GM18873 (cell line): ENCODE data around the gene QSOX1.

Source experiments
- ATAC-seq: cut with Tn5 transposase; IDR thresholded peaks from one replicate; pipeline ENCODE4 v1.9.1; 2021; ENCODE audit warnings: mild to moderate bottlenecking, moderate library complexity, moderate number of reproducible peaks; ENCODE audit not compliant: unreplicated experiment, low FRiP score

Gene QSOX1

DNA sequence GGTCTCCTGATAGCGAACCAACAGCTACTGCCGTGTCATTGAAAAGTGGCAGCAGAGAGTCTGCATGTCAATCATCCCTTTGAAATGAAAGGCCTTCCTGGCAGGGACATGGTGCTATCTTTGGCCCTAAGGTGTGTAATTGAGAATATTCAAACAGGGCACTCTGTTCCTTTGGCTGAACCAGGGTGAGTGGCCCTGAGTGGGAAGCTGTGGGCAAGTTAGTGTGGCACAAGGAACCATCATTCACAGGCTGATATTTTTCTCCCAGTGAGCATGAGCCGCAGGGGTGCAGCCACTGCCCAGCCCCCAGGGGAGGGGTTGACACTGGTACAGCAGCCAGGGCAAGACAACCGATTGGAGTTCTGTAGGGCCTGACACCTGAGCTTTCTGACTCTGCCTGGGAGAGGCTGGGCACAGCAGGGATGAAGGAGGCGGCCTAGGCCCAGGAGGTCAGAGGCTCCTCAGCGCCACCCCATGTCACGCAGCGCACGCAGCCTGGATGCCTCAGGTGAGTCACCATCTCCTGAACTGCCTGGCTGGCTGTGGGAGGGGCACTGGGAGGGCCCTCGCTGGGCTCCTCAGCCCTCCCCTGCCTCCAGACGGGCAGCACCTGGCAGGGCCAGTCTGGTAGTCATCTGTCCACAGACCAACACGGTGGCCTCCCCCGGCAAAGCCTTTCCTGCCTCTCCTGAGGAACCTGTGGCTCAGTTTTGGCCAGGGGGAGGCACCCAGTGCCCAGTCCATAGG is 13.2 kb downstream of the QSOX1 start:
- ATAC-seq = no peak

DNA sequence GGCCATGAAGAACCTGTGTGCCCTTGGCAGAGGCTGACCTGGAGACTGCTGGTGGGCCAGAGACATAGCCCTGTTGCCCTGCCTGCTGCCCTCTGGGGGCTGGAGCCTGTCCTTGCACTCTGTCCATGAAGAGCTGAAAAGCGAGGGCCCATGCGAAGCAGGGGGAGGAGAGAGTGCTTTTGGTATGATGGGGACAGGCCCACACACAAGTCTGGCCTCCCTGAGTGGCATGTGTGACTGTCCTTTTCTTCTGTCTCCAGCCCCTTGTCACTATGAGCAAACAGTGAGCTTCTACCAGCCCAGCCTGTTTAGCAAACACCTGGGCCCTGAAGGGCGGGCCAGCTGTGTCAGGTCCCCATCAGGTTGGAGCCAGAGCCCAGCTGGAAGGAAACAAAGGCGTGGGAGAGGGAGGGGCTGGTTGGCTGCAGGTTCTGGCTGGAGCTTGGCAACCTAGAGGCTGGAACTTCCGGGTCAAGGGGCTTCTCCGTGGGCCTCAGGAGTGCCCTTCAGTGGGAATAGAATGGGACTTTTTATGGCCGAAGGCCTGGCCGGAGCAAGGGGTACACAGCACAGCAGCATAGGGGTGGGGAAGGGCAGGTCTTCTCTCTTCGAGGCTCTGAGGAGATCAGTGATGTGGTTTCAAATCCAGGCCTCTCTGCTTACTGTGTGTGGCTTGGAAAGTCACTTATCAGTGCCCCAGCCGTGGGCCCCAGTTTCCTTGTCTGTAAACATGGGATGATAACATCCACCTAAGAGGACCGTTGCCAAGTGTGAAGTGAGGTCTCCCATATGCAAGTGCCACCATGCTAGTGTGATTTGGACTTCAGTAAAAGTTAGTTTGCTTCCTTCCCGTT is 14.3 kb downstream of the QSOX1 start:
- ATAC-seq = no peak

DNA sequence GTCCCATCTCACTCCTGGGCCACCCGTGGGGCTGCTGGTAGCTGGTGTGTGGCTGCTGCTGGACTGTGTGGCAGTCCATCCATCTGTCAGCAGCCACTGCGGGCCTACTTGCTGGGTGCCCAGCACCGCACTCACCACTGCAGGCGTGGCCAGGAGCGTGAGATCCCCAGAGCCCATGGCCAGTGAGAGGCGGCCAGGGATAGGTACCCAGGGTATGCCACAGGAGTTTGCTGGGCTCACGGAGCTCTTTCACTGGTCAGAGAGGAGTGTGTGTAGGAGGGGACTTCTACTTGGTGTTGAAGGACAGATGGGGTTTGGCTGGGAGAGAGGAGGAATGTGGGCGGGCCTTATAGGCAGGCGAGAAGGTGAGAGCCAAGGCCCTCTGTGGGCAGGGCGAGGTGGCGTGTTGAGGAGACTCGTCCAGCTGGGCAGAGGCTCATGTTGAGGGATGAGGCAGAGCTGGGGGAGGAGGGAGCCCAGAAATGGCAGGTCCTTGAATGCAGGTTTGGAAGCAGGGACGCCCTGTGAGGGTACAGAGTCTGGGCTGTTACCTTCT is 15.0 kb downstream of the QSOX1 start:
- ATAC-seq = no peak

DNA sequence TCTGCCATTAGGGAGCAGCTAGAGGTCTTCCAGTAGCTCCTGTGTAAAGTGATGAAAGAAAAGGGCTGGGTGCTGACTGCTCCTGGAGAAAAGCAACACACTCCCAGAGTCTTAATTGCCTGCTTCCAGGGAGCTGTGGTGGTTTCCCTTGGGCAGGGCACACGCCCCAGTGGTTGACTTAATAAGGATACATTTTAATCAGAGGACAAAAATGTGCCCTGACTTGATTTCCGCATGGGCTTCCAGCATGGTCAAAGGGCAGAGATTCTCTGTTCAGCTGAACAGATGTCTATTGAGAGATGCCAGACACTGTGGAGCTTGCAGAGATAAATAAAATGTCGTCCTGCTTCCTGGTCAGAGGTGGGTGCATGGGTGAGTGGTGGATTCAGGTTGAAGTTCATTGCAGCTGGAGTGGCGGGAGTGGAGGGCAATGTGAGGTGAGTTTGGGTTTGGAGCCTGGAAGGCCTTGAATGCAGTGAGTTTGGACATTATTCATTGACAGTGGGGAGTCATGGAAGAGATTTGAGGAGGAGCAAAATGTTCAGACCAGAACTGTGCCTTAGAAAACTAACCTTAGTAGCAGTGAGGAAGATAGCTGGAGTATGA is 16.0 kb downstream of the QSOX1 start:
- no peak for ATAC-seq

DNA sequence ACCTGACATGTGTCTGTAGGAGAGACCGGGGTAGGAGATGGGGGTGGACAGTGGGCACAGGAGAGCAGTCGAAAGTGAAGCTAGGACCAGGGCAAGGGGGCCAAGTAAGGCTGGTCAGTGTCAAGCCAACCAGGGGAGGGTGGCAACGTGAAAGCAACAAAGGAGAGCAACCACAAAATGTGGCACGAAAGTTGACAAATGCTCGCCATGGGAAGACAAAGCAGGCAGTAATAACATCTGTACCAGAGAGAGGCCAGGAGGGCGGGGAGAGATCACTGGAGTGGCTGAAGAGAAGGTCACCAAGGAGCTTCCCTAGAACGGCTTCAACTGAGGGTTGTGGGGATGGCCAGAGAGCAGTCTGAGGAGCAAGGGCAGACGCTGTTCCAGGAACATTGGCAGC is 17.0 kb downstream of the QSOX1 start:
- no peak for ATAC-seq

DNA sequence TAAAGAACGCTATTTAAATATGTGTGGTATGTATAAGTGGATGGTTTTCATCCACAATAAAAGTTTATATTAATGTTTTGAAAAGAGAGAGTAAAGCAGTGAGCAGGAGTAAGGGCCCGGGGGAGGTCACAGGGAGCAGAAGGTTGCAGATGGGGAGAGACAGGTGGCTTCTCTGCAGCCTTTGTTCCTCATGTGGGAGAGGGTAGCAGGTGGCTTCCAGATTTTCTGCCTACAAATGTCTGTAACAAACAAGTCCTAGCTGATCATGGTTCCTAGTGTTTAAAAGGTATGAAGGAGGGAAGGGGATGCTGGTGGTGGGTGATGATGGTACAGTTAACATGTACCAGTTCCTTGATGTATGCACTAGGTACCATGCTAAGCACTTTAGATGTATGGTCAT is 18.8 kb downstream of the QSOX1 start:
- ATAC-seq = no peak

DNA sequence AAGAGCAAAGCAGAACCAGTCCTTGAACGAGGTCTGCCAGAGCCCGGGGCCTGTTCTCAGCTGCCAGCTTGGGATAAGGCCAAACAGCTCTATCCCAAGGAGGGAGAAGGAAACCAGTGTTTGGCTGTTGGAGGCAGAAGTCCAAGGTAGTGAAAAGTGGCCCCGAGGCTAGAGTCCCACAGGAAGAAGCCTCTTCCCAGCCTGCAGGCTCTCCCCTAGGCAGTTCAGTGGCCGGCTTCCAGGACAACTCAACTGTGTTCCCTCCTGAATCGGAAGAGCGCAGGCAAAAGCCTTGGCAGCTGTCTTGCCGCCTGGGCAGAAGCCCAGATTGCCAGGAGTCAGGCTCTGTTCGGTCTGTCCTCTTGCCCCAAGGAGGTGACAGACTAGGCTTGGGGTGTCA is 19.3 kb downstream of the QSOX1 start:
- ATAC-seq = no peak

DNA sequence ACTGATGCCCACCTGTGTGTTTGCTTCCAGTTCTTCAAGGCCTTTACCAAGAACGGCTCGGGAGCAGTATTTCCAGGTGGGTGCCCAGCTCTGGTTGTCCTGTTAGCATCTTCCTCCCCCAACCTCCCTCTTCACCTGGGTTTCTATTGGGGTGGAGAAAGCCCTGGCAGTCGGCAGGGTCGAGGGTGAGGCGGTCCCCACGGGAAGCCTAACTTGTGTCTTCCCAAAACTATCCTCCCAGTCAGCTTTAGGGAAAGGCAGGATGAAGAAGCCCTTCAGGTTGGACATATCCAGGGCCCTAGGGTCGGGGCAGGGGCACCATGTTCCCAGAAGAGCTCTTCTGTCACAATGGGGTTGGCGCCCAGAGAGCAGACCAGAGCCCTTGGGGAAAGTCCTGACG is 20.6 kb downstream of the QSOX1 start:
- no peak for ATAC-seq

DNA sequence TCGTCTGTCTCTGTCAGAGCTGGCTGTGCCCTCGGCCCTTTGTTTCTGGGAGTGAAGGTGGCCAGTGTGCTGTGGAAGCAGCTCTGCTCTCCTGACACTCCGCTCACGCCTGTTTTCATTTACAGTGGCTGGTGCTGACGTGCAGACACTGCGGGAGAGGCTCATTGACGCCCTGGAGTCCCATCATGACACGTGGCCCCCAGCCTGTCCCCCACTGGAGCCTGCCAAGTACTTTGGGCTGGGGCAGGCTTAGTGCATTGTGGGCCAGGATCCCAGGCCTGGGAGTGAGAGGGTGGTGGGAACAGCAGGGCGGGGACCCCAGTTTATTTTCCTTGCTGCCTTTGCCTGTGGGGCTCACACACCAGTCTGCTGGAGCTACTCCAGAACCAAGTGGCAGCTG is 21.1 kb downstream of the QSOX1 start:
- no peak for ATAC-seq

DNA sequence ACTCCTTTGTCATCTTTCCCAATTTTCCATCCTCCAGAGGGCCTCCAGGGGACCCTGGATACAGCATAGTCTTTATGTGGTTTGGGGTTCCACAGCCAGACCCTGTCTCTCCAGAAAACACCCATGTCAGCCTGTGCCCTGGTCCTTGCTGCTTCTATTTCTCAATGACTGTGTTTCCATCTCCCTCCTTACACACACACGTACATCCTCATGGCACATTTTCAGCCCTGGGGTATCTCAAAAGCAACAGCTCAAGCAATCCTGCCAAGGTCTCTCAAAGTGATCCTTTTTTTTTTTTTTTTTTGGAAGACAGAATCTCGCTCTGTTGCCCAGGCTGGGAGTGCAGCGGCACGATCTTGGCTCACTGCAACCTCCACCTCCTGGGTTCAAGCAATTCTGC is 22.3 kb downstream of the QSOX1 start:
- ATAC-seq = no peak

DNA sequence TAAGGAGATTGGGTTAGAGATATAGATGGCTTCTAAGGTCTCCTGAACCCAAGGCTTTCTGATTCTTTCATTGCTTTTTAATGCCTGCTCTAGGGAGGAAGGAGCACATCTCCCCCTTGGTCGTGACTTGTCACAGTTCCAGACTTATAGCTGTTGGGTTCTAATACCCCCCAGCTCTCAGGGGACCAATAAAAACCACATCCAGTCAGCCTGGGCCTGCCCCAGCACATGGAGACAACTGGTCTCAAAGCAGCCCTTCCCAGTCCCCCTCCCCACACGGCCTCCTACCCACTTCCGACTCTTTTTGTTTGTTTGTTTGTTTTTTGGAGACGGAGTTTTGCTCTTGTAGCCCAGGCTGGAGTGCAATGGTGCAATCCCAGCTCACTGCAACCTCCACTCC is 23.3 kb downstream of the QSOX1 start:
- ATAC-seq = no peak

DNA sequence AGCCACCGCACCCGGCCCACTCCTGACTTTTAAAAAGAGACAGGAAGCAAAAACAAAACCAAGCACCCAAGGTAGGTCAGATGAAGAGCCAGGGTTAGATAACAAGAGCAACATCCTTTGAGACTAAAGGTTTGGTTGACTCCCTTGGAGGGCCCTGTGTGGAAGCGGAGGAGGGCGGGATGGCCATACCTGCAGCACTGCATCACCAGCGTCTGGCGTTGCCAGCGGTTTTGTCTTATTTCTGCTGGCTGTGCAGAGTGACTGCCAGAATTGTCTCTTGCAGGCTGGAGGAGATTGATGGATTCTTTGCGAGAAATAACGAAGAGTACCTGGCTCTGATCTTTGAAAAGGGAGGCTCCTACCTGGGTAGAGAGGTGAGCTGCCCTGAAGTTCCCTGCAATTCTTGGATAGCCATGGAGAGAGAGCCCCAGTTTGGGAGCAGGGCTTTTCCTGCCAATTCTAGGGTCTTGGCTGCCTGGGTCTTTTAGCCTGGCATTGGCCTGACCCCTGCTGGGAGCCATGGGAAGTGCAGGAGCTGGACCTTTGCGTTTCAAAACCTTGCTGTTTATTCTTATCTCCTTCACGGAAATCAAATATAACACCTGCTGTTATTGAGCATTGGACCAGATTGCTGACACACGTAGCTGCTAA is 24.0 kb downstream of the QSOX1 start:
- no peak for ATAC-seq

DNA sequence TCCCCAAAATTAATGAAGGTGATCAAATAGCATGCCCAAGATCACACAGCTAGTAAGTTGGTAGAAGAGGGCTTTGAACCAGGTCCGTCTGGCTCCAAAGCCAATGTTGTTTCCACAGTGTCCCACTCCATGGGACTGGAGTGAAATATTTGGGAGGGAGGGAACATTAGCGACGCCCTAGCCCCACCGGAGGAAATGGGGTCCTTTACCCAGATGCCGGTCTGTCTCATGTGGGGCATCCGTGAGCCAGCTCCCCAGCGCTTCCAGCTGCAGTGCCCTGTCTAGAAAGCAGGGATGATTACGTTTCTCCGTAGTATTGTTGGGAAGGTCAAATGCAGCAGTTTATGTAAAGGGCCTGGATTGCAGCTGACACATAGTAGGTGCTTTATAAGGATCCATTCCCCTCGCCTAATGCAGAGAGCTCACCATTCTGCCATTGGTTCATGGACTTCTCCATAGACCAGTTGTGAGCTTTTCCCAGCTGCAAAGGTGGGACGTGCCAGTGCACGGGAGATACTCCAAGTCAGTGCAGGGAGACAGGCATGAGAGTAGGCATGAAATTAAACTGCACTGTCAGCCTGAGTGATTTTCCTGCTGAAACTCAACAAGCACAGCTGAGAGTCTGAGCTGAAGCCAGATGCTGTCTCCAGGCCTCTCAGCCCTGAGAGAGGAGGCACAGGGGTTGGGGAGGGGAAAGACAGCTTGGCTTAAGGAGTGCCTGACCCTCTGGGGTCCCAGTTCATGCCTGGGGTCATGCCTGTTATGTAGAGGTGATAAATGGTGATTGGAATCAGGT is 24.7 kb downstream of the QSOX1 start:
- ATAC-seq = no peak

DNA sequence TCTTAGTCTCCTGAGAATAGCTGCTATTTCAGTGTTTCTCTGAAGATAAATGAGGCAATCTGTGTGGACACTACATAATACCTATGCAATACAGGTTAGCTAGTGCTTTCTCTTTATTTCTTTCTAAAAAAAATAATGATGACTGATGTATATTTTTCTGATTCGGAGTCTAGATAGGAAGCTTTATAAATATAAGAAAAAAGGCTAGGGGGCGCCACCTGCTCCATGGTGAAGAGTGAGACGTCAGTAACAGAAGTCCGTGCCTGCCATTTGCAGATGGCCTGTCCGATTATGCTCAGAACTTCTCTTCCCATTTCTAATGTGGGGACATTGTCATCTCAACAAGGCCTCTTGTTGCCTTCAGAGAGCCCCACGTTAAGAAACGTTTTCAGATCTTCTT is 26.4 kb downstream of the QSOX1 start:
- ATAC-seq = no peak

DNA sequence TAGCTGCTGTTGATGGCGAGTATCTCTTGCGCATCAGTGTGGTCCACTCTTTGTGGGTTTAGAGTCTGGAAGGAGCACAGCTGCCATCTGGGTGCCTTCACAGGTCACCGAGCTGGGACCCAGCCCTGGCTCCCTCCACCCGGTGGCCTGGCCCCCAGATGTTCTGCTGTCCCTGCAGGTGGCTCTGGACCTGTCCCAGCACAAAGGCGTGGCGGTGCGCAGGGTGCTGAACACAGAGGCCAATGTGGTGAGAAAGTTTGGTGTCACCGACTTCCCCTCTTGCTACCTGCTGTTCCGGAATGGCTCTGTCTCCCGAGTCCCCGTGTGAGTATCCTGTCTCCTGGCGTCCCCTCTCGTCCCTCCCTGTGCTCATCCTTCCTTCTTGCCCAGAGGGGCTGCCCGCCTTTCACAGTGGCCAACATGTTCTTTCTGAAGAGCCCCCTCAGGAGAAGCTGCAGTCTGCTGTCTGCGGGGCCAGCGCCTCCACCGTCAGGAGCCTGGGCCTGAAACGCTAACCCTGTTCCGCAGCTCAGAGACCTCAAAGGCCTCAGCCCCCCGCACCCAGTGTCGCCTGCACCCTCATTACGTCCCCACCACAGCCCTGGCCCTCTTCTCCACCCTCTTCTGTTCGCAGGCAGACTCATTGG is 27.4 kb downstream of the QSOX1 start:
- no peak for ATAC-seq

DNA sequence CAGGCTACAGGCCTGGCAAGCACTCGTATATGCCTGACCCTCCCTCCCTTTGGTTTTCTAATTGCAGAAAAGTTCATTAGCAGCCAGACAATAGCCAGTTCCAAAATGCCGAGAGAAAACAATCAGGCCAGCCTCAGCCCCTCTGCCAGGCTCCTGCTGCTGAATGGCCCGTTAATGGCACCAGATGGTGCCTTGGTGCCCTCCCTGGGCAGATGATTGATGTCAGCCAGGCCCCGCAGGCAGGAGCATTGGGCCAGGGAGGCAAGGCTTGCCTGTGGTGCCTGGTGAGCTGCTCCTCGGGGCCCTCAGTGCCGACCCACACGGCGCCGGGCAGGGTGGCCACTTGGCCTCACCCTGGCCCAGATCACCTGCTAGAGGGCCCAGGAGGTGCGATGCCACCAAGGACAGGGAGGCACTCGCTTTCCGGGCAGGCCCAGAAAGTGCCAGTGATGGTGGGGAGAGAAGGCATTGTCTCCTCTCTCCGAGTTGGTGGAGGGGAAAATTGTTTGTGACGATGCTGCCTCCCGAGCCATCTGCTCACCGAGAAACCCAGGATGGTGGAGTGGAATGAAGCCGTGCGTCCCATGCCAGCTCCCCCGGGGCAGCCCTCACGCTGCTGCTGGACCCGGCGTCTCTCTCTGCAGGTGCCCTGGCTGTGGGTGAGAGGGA is 28.1 kb downstream of the QSOX1 start:
- ATAC-seq = no peak

DNA sequence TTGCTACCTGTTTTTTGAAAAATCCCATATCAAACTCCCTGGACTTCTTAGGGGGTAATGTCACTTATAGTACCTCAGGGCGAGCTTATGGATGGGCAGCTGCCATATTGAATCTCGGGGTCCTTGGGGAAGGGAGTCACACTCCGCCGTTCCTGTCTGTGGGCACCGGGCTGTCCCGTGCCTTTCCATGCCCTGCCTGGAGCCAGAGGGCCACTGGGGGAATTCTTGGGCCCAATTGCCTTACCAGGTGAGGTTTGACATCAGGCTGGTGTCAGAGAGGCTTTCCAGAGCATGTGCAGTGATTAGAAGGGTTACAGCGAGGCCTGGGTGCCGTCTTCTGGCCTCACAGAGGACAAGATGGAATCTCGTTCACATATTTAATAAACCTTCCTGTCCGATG is 28.8 kb downstream of the QSOX1 start:
- no peak for ATAC-seq

DNA sequence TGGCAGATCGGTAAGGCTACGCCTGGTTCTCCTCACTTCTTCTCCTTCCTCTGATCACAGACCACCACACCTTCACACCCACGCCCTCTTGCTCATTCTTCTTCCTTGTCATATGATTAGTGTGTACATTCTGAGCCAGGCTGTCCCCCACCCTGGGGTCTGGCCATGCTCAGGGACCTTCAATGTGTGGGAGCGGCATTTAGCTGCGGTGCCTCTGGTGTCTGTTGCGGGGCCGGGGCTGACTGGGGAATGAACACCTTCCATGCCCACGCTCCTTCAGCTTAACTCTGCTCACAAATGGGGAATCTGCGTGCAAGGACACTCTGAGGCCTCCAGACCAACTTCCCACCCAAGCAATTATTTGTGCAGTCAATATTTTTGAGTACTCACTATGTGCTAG is 29.4 kb downstream of the QSOX1 start:
- no peak for ATAC-seq

DNA sequence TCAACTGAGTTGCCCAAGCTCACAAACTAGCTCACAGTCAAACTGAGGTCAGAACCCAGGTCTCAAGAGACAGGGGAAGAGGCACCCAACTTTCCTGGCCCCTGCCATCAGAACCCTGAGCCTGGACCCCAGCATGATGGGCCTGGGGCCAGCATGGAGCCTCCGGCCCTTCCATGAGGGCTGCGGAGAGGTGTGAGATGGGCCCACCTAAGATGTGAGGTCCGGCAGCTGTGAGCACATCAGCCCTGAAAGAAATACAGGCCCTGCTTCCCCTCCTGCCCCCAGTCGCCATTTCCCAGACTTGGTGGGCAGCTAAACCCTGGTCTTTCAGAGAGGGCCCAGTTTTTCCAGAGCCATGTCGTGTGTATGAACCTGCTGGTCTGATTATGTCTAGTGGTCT is 30.6 kb downstream of the QSOX1 start:
- ATAC-seq = no peak
